ENCODE results near the gene C1QTNF7. TPM values are rescaled to one million over a fixed set of nuclear protein-coding genes. Genes with fewer than 3 reads are reported as not detected.
A peak's percentile ranks its signal among the peaks of the same experiment; 100 is the strongest.

The C1QTNF7 gene
- total and polyA plus RNA-seq, 9 donors, result 5.9 to 23.6 (median 14.1) TPM

- Histone ChIP-seq H3K27ac (no peak overlapping the region), H3K4me3 (no peak overlapping the region), H3K9me3 (no peaks in the 10 kb centered on the region), H3K36me3 (no peaks in the 10 kb centered on the region), H3K4me1 (ENCODE audit: insufficient read depth) (peaks cover 12% of the 10 kb centered on the region), H3K27me3 (no peaks in the 10 kb centered on the region)
- whole genome bisulfite sequencing, 3 donors, result 89 to 98% (median 92%) methylated on average over 4 of the region's 4 CpGs
- intact Hi-C loops (cut with DNase I), result no loop called here
- TF ChIP-seq POLR2A (IDR thresholded peaks at IDR 0.05) (no peak), EP300 (IDR thresholded peaks at IDR 0.05) (no peak), CTCF (IDR thresholded peaks at IDR 0.05) (no peak)
- DNase-seq, result no peak
Observed at GRCh38 chr4:15405018-15405417, 22.8 kb upstream of the C1QTNF7 start.

GRCh38 chr4:15410750-15411149 is 17.1 kb upstream of the C1QTNF7 start:
- DNase-seq, result no peak
- no peaks in the 10 kb centered on the region for H3K27me3 ChIP-seq
- no peak for TF ChIP-seq POLR2A (IDR thresholded peaks at IDR 0.05)
- TF ChIP-seq CTCF (IDR thresholded peaks at IDR 0.05), result no peak
- no peak for TF ChIP-seq EP300 (IDR thresholded peaks at IDR 0.05)
- 22 to 30% (median 27%) methylated on average over 6 of the region's 6 CpGs for WGBS, 3 donors
- H3K36me3 ChIP-seq, result no peaks in the 10 kb centered on the region
- peaks cover 8% of the 10 kb centered on the region for H3K4me1 ChIP-seq (ENCODE audit: insufficient read depth)
- H3K4me3 ChIP-seq, result no peak overlapping the region
- intact Hi-C loops (cut with DNase I), result no loop called here
- H3K27ac ChIP-seq, result no peak overlapping the region
- H3K9me3 ChIP-seq, result no peaks in the 10 kb centered on the region

- no peaks in the 10 kb centered on the region for H3K36me3 ChIP-seq
- peaks cover 15% of the 10 kb centered on the region for H3K4me1 ChIP-seq (ENCODE audit: insufficient read depth)
- DNase-seq, result no peak
- intact Hi-C loops (cut with DNase I), result no loop called here
- H3K27ac ChIP-seq, result no peak overlapping the region
- WGBS, 3 donors, result 93 to 95% (median 94%) methylated on average over 5 of the region's 5 CpGs
- no peak overlapping the region for H3K4me3 ChIP-seq
- TF ChIP-seq CTCF (IDR thresholded peaks at IDR 0.05) (no peak), EP300 (IDR thresholded peaks at IDR 0.05) (no peak), POLR2A (IDR thresholded peaks at IDR 0.05) (no peak)
- no peaks in the 10 kb centered on the region for H3K27me3 ChIP-seq
- no peaks in the 10 kb centered on the region for H3K9me3 ChIP-seq
Observed at GRCh38 chr4:15412461-15412860, 15.4 kb upstream of the C1QTNF7 start.

- Histone ChIP-seq H3K4me1 (ENCODE audit: insufficient read depth) (peaks cover 15% of the 10 kb centered on the region), H3K9me3 (no peaks in the 10 kb centered on the region), H3K4me3 (no peak overlapping the region), H3K36me3 (no peaks in the 10 kb centered on the region), H3K27me3 (no peaks in the 10 kb centered on the region), H3K27ac (peak overlapping the region in 1 of 2 donors; percentile 58)
- no peak for DNase-seq
- WGBS, 3 donors, result 42 to 45% (median 43%) methylated on average over 6 of the region's 6 CpGs
- intact Hi-C loops (cut with DNase I), result no loop called here
- TF ChIP-seq POLR2A (IDR thresholded peaks at IDR 0.05) (no peak), CTCF (IDR thresholded peaks at IDR 0.05) (no peak), EP300 (IDR thresholded peaks at IDR 0.05) (no peak)
Observed at GRCh38 chr4:15413010-15413622, 14.7 kb upstream of the C1QTNF7 start.

Data from ovary (tissue), 9 donors.